ENCODE results near the gene WDR36. TPM values are rescaled to one million over a fixed set of nuclear protein-coding genes. Genes with fewer than 3 reads are reported as not detected.
A peak's percentile ranks its signal among the peaks of the same experiment; 100 is the strongest.

WDR36 gene
- total and polyA plus RNA-seq, 9 of the 15 experiments (the other 6 are each of a cell fraction or from before 2014, with no cell fraction given): 25.7 to 68.0 (median 41.5) TPM

DNA sequence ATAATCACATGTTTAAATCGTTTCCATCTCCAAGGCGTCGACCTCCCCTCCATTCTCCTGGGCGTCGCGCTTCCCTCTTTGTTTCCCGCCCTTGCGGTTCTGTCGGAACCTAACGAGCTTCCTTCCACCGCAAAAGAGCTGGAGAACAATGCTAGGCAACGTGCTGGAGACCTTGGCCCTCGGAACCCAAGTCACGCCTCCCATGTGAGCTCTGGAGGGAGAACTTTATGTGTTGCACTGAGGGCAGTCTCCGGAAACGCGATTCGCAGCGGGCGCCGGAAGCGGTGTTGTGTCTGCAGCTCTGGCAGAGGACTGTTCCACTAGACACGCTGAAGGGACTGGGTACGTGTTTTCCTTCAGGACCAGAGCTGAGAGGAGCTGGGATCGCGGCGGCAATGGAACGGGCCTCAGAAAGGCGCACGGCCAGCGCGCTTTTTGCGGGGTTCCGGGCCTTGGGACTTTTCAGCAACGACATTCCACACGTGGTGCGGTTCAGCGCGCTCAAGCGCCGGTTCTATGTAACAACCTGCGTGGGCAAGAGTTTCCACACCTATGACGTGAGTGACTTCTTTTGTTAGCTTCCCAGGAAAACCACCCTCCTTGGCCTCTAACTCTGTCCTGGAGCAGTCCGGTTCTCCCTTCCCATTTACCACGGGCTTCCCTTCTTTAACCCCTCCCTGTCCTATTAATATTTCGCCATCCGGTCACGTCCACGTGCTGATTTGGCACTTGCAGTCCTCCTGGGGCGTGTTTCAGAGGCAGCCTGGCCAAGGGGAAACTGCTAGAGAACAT, at the start of gene WDR36 (continued):
- TF ChIP-seq ARID3A (IDR thresholded peaks at IDR 0.05; ENCODE audit: borderline replicate concordance, low read depth, low read length): no peak; the same call in 1 of the 2 replicates
- no peak for TF ChIP-seq PURB (CRISPR knock-in tag; IDR thresholded peaks at IDR 0.05; ENCODE audit: low read depth)
- TF ChIP-seq, protein P1, sequence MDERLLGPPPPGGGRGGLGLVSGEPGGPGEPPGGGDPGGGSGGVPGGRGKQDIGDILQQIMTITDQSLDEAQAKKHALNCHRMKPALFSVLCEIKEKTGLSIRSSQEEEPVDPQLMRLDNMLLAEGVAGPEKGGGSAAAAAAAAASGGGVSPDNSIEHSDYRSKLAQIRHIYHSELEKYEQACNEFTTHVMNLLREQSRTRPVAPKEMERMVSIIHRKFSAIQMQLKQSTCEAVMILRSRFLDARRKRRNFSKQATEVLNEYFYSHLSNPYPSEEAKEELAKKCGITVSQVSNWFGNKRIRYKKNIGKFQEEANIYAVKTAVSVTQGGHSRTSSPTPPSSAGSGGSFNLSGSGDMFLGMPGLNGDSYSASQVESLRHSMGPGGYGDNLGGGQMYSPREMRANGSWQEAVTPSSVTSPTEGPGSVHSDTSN (CRISPR knock-in tag; IDR thresholded peaks at IDR 0.05; ENCODE audit: low read depth): no peak
- TF ChIP-seq, protein P1 (tag; conservative IDR thresholded peaks at IDR 0.05; ENCODE audit: low read depth): no peak
- TF ChIP-seq, protein P2, sequence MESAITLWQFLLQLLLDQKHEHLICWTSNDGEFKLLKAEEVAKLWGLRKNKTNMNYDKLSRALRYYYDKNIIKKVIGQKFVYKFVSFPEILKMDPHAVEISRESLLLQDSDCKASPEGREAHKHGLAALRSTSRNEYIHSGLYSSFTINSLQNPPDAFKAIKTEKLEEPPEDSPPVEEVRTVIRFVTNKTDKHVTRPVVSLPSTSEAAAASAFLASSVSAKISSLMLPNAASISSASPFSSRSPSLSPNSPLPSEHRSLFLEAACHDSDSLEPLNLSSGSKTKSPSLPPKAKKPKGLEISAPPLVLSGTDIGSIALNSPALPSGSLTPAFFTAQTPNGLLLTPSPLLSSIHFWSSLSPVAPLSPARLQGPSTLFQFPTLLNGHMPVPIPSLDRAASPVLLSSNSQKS (CRISPR knock-in tag; IDR thresholded peaks at IDR 0.05): no peak
- no peak for TF ChIP-seq KDM2B (CRISPR knock-in tag; IDR thresholded peaks at IDR 0.05)
- no peak for TF ChIP-seq ILF3 (IDR thresholded peaks at IDR 0.05; ENCODE audit: borderline replicate concordance)
- no peak for TF ChIP-seq RBM15 (IDR thresholded peaks at IDR 0.05; ENCODE audit: insufficient read depth, low read length)
- TF ChIP-seq, protein P3, sequence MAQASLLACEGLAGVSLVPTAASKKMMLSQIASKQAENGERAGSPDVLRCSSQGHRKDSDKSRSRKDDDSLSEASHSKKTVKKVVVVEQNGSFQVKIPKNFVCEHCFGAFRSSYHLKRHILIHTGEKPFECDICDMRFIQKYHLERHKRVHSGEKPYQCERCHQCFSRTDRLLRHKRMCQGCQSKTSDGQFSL (CRISPR knock-in tag; IDR thresholded peaks at IDR 0.05): 0 out of 2 replicates have a peak, but pooled peaks have one; percentile 30
- TF ChIP-seq, protein P3 (tag; IDR thresholded peaks at IDR 0.05): no peak
- TF ChIP-seq ZNF609 (CRISPR knock-in tag; IDR thresholded peaks at IDR 0.05; ENCODE audit: borderline replicate concordance): 0 out of 2 replicates have a peak, but pooled peaks have one; percentile 45
- peak in 1 of 2 experiments; percentile 69; a peak in 2 of 4 replicates for TF ChIP-seq RCOR1 (IDR thresholded peaks at IDR 0.05; ENCODE audit: borderline replicate concordance in 1 of 2, low read depth in 2 of 2, low read length in 2 of 2)
- no peak for TF ChIP-seq KAT8 (IDR thresholded peaks at IDR 0.05; ENCODE audit: low read depth)
- TF ChIP-seq ZNF766 (CRISPR knock-in tag; conservative IDR thresholded peaks at IDR 0.05): peak; percentile 71
- TF ChIP-seq EGR1 (conservative IDR thresholded peaks at IDR 0.05): peak; percentile 19; the same call in 1 of the 2 replicates
